Keratinocyte (primary cell): Measurements from ENCODE around the gene DNAAF5.

Source experiments
- EZH2 ChIP-seq: IDR thresholded peaks from one replicate; pipeline ENCODE4 v1.6.1; 2012; ENCODE audit warnings: inconsistent platforms, mild to moderate bottlenecking, low read length, moderate library complexity
- TF ChIP-seq, protein P1 (sequence below), 3 experiments: IDR thresholded peaks in 1 of 3; conservative IDR thresholded peaks in 1 of 3; optimal IDR thresholded peaks in 1 of 3; 2 replicates in 2 of 3; 3 replicates in 1 of 3; pipeline versions ENCODE3 to v1.5.1; 2011; ENCODE audit warnings: low read length in 3 of 3, mild to moderate bottlenecking in 3 of 3, moderate library complexity in 2 of 3, control low read depth in 1 of 3, inconsistent platforms in 1 of 3; ENCODE audit not compliant: insufficient read depth in 2 of 3; ENCODE audit errors: extremely low read depth in 1 of 3

DNA sequence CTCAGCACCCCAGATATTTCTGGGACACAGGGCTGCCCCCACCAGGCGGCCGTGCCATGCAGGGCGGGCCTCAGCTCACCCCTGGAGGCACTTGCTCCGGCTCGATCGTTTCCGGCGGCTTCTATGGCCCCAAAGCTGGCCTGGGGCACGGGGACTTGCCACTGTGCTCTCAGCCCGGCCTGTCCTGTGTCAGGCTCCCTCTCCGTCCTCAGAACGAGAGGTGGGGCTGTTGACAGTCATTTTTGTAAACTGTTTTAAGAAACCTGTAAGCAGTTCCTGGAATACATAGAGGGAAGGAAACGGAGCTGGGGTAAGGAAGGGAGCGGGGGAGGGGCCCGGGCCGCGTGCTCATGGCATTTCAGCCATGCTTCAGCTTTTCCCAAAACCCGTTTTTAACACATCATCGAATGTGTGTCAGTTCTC is 31.3 kb downstream of the DNAAF5 start:
- TF ChIP-seq EZH2 = no peak
- TF ChIP-seq, protein P1, sequence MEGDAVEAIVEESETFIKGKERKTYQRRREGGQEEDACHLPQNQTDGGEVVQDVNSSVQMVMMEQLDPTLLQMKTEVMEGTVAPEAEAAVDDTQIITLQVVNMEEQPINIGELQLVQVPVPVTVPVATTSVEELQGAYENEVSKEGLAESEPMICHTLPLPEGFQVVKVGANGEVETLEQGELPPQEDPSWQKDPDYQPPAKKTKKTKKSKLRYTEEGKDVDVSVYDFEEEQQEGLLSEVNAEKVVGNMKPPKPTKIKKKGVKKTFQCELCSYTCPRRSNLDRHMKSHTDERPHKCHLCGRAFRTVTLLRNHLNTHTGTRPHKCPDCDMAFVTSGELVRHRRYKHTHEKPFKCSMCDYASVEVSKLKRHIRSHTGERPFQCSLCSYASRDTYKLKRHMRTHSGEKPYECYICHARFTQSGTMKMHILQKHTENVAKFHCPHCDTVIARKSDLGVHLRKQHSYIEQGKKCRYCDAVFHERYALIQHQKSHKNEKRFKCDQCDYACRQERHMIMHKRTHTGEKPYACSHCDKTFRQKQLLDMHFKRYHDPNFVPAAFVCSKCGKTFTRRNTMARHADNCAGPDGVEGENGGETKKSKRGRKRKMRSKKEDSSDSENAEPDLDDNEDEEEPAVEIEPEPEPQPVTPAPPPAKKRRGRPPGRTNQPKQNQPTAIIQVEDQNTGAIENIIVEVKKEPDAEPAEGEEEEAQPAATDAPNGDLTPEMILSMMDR (optimal IDR thresholded peaks at IDR 0.05 in 1 of 3, IDR thresholded peaks at IDR 0.05 in 1 of 3, conservative IDR thresholded peaks at IDR 0.05 in 1 of 3; ENCODE audit: extremely low read depth in 1 of 3, insufficient read depth in 2 of 3, low read length in 3 of 3) = no peak
